NCI-H1092 treated with DMSO at 0.1 percent for 48 hours (cell line): ENCODE measurements around the gene SMAD4.
"Not testable (repeated sequence)": the region's sequence is repeated elsewhere in the genome, so short reads cannot be mapped to it uniquely, and the experiment has no call there.

ENCODE experiments used
- DNase-seq: peaks from one replicate; lab custom pipeline; 2025; lab: John Stamatoyannopoulos, UW

The SMAD4 gene

DNA sequence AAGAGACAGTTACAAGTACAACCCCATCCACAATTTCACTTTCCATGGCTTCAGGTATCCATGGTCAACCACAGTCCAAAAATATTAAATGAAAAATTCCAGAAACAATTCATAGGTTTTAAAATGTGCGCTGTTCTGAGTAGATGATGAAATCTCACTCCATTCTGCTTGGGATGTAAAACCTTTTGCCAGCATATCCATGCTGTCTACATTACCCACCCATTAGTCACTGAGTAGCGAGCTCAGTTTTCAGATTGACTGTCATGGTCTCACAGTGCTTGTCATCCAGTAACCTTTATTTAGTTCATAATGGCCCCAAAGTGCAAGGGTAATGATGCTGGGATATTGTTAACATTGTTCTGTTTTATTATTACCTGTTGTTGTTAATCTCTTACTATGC, 40.5 kb downstream of the SMAD4 start:
- no peak for DNase-seq

- no peak for DNase-seq
These were observed 42.7 kb downstream of the SMAD4 start for GRCh38 chr18:51072586-51073313.

GRCh38 chr18:51074605-51075004, 44.6 kb downstream of the SMAD4 start:
- no peak for DNase-seq

- no peak for DNase-seq
These were observed 46.5 kb downstream of the SMAD4 start for GRCh38 chr18:51076503-51076902.

DNA sequence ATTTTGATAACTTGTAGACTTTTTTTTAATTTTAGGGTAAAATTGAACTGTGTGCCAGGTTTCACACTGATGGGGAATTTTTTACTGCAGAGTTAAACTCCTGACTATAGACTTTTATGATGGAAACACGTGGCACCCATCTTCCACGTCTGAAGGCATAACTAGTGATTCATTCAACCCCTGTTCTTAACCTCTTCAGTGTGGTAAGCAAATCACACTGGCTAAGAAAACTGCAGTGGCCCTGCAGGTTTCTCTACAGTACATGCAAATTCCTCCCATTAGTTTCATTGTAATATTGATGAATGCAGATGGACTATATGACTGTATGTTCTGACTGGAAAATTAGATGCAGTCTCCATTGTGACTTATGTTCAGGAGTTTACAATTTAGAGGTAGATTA, 47.2 kb downstream of the SMAD4 start:
- no peak for DNase-seq

DNA sequence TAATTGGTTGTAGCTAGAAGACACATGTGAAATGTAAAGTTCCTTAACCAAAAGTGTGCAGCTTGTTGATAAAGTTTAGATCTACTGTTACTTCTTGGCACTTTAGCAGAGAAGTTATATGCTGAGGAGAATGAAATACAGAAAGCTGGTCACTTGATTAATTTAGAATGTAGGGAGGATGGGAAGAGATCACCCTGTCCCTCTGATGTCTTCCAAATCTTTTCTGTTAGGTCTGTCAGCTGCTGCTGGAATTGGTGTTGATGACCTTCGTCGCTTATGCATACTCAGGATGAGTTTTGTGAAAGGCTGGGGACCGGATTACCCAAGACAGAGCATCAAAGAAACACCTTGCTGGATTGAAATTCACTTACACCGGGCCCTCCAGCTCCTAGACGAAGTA, 48.0 kb downstream of the SMAD4 start:
- no peak for DNase-seq

DNA sequence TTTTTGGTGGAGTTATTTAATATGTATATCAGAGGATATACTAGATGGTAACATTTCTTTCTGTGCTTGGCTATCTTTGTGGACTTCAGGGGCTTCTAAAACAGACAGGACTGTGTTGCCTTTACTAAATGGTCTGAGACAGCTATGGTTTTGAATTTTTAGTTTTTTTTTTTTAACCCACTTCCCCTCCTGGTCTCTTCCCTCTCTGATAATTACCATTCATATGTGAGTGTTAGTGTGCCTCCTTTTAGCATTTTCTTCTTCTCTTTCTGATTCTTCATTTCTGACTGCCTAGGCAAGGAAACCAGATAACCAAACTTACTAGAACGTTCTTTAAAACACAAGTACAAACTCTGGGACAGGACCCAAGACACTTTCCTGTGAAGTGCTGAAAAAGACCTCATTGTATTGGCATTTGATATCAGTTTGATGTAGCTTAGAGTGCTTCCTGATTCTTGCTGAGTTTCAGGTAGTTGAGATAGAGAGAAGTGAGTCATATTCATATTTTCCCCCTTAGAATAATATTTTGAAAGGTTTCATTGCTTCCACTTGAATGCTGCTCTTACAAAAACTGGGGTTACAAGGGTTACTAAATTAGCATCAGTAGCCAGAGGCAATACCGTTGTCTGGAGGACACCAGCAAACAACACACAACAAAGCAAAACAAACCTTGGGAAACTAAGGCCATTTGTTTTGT, 52.7 kb downstream of the SMAD4 start:
- no peak for DNase-seq

DNA sequence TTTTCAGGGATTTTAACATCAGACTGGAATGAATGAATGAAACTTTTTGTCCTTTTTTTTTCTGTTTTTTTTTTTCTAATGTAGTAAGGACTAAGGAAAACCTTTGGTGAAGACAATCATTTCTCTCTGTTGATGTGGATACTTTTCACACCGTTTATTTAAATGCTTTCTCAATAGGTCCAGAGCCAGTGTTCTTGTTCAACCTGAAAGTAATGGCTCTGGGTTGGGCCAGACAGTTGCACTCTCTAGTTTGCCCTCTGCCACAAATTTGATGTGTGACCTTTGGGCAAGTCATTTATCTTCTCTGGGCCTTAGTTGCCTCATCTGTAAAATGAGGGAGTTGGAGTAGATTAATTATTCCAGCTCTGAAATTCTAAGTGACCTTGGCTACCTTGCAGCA, 53.4 kb downstream of the SMAD4 start:
- no peak for DNase-seq

- no peak for DNase-seq
These were observed 58.4 kb downstream of the SMAD4 start for GRCh38 chr18:51088410-51088809.

- DNase-seq = no peak
These were observed 59.7 kb downstream of the SMAD4 start for GRCh38 chr18:51089691-51090090.

DNA sequence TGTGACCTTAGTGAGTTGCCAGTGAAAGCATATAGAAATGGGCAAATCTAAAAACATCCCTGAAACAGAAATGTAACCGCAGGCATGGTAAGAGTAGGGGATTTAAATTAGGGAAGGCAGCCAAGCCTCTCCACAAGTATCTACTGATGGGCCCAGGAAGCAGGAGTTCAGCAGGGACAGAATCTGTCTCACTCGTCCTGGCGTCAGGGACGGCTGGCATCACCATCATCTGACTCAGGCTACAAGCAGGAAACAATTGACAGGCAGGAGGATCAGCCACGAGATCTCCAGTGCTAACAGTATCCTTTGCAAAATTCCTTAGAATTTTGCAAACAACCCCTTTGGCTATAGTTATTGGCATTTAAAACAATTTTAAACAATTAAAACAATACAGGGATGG, 61.3 kb downstream of the SMAD4 start:
- no peak for DNase-seq

DNA sequence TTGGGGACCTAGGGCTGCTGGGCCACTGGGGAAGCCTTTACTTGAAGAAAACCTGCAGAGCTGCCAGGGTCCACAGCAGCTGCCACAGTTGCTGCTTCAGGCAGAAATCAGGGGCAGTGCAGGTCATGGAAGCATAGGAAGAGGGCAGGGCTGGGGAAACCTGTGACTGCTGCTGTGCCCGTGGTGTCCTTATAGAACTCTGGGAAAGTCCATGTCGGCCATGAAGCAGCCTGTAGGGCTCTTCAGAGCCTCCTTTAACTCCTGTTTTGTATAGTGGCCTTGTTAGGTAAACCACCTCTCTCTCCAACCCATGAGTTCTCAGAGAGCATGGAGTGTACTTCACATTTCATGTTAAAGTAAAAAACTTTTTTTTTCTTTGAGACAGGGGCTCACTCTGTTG, 62.1 kb downstream of the SMAD4 start:
- no peak for DNase-seq

DNA sequence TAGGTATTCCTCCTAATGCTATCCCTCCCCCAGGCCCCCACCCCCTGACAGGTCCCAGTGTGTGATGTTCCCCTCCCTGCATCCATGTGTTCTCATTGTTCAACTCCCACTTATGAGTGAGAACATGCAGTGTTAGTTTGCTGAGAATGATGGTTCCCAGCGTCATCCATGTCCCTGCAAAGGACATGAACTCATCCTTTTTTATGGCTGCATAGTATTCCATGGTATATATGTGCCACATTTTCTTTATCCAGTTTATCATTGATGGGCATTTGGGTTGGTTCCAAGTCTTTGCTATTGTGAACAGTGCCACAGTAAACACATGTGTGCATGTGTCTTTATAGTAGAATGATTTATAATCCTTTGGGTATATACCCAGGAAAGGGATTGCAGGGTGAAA, 63.0 kb downstream of the SMAD4 start:
- not testable (repeated sequence) for DNase-seq

DNA sequence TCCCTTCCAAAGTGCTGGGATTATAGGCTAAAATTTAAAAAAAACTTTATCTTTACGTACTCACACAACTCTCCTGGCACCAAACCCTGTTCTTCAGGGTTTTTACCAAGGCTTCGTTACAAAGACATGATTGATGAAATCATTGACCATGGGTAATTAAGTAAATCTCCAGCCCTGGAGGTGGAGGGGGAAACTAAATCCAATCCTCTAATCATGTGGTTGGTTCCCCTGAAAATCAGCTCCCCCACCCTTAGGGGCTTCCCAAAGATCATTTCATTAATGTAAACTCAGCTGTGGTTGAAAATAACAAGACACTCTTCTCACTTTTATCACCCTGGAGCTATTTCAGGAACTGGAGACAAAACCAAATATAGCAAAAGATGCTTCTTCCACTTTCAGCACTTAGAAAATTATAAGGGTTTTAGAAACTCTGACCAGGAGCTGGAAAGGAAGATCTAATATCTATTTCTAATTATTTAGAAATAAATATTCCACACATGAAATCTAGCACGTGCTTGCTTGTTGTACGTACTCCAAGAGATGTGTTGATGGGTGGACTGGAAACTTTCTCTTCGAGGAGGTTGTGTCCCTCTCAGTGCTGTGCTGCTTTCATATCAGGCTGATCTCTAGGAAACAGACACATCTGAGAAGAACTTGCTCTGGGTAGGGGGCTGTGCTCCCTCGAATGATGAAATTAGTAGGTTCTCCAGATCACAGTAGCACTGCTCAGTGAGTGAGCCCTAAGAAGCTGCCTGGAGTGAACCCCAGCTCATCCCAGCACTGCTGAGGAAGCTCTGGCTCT, 67.2 kb downstream of the SMAD4 start:
- no peak for DNase-seq

DNA sequence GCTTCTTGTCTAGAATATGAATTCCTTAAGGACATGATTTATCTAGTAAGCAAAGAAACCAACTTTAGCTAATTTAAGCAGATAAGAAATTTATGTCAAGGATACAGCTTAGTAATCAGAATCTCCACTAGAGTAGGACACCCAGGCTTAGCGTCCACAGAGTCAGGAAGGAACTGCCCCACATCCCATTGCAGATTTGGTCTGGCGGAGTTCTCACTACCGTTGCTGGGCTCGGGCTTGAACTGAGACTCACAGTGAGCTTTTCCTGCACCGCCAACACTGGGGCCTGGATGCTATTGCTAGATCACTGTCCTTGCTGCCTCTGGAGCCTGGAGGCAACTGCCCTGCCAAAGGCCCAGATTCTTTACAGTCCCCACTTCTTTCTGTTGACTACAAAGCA, 68.1 kb downstream of the SMAD4 start:
- no peak for DNase-seq

- no peak for DNase-seq
These were observed 68.5 kb downstream of the SMAD4 start for GRCh38 chr18:51098513-51098912.

DNA sequence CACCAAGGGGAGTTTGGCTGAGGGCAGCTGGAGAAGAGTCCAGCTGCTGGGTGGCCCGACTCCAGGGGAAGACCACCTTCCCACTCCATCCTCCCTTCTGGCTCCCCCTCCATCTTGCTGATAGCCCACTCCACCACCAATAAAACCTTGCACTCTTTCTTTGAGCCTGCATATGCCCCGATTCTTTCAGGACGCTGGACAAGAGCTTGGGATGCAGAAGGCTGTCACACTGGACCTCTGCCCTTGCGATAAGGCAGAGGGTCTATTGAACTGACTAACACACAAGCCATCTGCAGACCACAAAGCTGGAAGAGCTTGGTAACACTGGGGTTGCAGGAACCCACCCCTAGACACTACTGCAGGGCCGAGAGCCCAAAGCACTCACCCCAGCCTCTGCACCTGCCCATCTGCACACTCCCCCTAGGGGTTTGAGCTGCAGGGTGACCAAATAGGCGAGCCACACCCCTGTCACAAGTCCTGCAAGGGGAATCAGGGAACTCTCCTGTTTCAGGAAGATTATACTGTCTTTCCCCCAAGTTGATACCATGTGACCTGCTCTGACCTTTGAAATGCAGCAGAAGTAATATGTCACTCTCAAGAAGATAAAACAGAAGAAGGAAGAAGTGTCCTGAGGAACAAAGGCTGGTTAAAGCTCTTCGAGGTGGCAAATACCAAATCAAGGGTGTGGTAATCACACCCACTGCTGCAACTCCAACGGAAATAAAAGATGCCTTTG, 70.5 kb downstream of the SMAD4 start:
- DNase-seq = no peak

DNA sequence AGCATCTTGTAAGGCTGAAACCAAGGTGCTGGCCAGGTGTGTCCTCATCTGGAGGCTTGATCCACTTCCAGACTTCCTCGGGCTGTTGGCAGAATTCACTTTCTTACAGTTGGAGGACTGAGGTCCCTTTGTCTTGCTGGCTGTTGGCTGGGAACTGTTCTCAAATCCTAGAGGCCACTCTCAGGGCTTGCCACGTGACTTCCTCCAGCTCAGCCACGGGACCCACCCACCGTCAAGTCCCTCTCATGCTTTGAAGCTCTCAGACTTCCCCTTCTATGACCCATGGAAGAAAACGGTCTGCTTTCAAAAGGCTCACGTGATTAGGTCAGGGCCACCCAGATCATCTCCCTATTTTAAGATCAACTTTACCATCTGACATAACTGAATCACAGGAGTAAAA, 77.1 kb downstream of the SMAD4 start:
- DNase-seq = no peak

DNA sequence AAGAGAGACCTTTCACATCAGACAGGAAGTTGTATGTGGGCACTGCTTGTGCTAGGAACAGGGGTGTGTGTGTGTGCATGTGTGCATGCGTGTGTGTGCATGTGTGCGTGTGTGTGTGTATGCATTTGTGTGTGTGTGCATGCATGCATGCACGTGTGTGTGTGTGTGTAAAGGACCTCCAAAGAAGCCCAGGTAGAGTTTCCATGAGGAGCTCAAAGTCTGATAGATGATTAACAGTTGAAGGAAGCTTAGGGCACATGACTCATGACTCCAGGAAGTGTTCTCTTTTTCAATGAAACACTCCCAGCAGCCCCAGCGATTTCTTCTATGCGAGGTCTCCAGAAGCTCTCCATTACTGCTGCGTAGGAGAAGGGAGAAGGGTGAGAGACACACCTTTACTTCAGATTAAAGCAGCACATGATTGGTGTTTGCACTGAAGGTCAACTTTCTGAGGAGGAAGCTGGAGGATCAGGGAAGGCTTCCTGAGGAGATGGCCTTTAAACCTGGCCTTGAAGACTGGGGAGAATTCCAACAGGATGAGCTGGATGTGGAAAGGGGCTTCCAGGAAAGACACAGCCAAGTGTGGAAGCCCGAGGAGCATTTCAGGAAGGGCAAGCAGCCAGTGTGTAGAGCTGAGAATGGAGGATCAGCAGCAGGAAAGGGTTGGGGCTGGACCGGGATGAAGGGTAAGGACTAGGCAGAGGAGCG, 77.7 kb downstream of the SMAD4 start:
- no peak for DNase-seq

DNA sequence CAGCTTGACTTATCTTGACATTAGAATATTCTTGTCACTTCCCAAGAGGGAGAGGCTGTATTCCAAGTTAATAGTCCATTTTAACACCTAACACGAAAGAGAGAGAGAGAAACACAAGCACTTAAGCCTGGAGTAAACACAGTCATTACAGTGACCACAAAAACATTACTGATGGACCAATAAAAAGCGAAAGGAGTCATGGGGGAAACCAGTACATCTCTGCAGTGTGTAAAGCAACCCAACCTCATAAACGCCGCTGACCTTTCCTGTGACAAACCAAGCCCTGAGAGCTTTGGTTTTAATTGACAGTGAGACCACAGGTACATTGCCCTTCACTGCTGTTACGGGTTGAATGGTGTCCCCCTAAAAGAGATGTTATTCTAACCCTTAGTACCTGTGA, 78.3 kb downstream of the SMAD4 start:
- DNase-seq = no peak

DNA sequence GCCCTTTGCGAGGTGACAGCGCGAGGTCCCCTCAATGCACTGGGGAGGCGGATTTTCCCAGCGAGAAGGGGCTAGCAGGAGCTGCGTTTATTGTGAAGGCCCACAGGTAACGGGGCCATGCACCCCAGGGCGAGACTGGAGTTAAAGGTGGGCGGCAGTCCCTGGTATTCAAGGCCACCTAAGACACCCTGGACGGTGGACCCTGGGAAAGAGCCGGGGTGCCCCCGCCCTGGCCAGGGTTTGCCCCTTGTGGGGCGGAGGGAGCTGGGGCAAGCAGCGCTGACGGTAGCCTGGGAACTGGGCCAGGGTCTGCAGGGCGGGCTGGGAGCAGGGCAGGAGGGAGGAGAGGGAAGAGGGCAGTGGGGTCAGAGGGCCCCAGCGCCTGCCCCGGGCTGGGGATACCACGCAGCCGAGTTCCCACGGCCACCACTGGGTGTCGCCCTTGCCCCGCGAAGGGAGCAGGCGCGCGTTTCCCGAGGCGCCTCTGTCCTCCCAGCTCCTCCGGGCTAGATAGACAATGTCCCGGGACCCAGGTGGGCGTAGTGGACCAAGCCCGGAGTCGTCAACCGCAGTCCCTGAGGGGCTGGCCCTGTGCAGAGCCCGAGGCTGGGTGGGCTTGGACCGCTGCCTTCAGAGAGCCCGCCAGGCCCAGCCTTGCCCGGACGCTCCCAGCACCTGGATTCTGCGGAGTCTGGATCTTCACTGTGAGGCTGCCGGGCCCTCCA, 80.2 kb downstream of the SMAD4 start:
- DNase-seq = peak; percentile 23
